OCI-LY1 (cell line): Measurements from ENCODE around the gene MTX2.

Experiments
- H2AFZ ChIP-seq: fragments of 200-600 bp; sonication (generic), shearing (Covaris generic); 2 replicates; pipeline ENCODE4 v1.6.0; 2014; ENCODE audit warnings: antibody characterized with exemption, mild to moderate bottlenecking, low read length
- H3F3A ChIP-seq: fragments of 200-600 bp; sonication (generic), shearing (Covaris generic); 2 replicates; pipeline ENCODE4 v1.6.0; 2014; ENCODE audit warnings: mild to moderate bottlenecking, antibody characterized with exemption, low read length, moderate library complexity; ENCODE audit not compliant: insufficient read depth
- H3K27ac ChIP-seq: fragments of 200-600 bp; sonication (generic); 2 replicates; pipeline ENCODE4 v1.5.1; 2014; ENCODE audit warnings: low read length, mixed run types, mild to moderate bottlenecking, low read depth; ENCODE audit not compliant: poor library complexity, severe bottlenecking
- H3K27me3 ChIP-seq: fragments of 200-600 bp; sonication (generic); 2 replicates; pipeline ENCODE4 v1.6.0; 2014; ENCODE audit warnings: antibody characterized with exemption, mild to moderate bottlenecking, low read length, moderate library complexity; ENCODE audit not compliant: insufficient read depth
- H3K36me3 ChIP-seq: fragments of 200-600 bp; sonication (generic); 2 replicates; pipeline ENCODE4 v1.6.1; 2014; ENCODE audit warnings: mild to moderate bottlenecking, antibody characterized with exemption, low read length, moderate library complexity, mixed read lengths; ENCODE audit not compliant: insufficient read depth
- H3K4me1 ChIP-seq: fragments of 200-600 bp; sonication (generic); 2 replicates; pipeline ENCODE4 v1.5.1; 2014; ENCODE audit warnings: mild to moderate bottlenecking, low read length, moderate library complexity; ENCODE audit not compliant: insufficient read depth, severe bottlenecking
- H3K4me2 ChIP-seq: fragments of 200-600 bp; sonication (generic), shearing (Covaris generic); 2 replicates; pipeline ENCODE4 v1.6.1; 2014; ENCODE audit warnings: low read length
- H3K4me3 ChIP-seq: fragments of 200-600 bp; sonication (generic); 2 replicates; pipeline ENCODE4 v1.5.1; 2014; ENCODE audit warnings: low read length, low read depth, mild to moderate bottlenecking, mixed read lengths; ENCODE audit not compliant: poor library complexity, severe bottlenecking
- H3K79me2 ChIP-seq: fragments of 200-600 bp; shearing (Covaris generic); 2 replicates; pipeline ENCODE4 v1.6.1; 2016; ENCODE audit warnings: mixed run types, low read length, mixed read lengths; ENCODE audit not compliant: insufficient read depth
- H3K9ac ChIP-seq: fragments of 200-600 bp; sonication (generic), shearing (Covaris generic); 2 replicates; pipeline ENCODE4 v1.6.1; 2014; ENCODE audit warnings: mild to moderate bottlenecking, low read length, mixed read lengths
- H3K9me2 ChIP-seq: fragments of 200-600 bp; sonication (generic), shearing (Covaris generic); 2 replicates; pipeline ENCODE4 v1.6.1; 2014; ENCODE audit warnings: low read depth, mild to moderate bottlenecking, low read length, mixed read lengths
- H3K9me3 ChIP-seq: fragments of 200-600 bp; shearing (Covaris generic); 2 replicates; pipeline ENCODE4 v1.6.1; 2014; ENCODE audit warnings: low read length, mixed read lengths
- H4K20me1 ChIP-seq: fragments of 200-600 bp; sonication (generic), shearing (Covaris generic); 2 replicates; pipeline ENCODE4 v1.6.0; 2016; ENCODE audit warnings: mild to moderate bottlenecking, low read length; ENCODE audit not compliant: insufficient read depth
- CTCF ChIP-seq: fragments of 200-600 bp; sonication (generic), shearing (Covaris generic); IDR thresholded peaks from 2 replicates; pipeline ENCODE4 v1.5.1; 2017; ENCODE audit warnings: mild to moderate bottlenecking, antibody characterized with exemption, low read length, moderate library complexity, mixed read lengths
- EZH2 ChIP-seq: fragments of 200-600 bp; sonication (generic), shearing (Covaris generic); IDR thresholded peaks from 2 replicates; pipeline ENCODE4 v1.8.0; 2017; ENCODE audit warnings: borderline replicate concordance, mixed run types, mild to moderate bottlenecking, antibody characterized with exemption, low read length, moderate library complexity, mixed read lengths

MTX2 gene

DNA sequence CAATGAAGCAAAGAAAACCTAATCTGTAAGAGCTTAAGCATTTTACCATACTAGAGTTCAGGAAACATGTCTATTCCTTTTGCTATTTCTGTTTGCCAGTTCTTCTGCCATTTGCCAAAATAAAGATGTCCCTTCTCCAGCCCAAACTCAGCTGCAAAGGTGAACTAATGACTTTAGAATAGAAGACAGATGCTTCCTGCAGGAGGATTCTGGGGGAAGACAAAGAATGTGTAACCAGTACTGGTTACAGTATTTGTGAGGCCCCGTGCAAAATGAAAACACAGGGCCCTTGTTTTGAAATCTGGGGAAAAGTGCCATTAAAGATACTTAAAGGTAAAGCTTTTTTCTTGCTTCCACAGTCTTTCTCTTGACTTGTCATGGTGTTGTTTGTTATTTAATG is 34.3 kb upstream of the MTX2 start:
- Histone ChIP-seq H3K9ac (no peak overlapping the region), H3K36me3 (no peaks in the 10 kb centered on the region), H4K20me1 (no peaks in the 10 kb centered on the region), H3K9me3 (no peaks in the 10 kb centered on the region), H3F3A (no peaks in the 10 kb centered on the region), H3K9me2 (no peaks in the 10 kb centered on the region), H3K27ac (no peak overlapping the region), H3K4me3 (no peak overlapping the region), H3K4me1 (no peaks in the 10 kb centered on the region), H2AFZ (no peak overlapping the region), H3K27me3 (no peaks in the 10 kb centered on the region), H3K4me2 (no peak overlapping the region), H3K79me2 (no peaks in the 10 kb centered on the region)
- TF ChIP-seq EZH2: no peak
- no peak for TF ChIP-seq CTCF

DNA sequence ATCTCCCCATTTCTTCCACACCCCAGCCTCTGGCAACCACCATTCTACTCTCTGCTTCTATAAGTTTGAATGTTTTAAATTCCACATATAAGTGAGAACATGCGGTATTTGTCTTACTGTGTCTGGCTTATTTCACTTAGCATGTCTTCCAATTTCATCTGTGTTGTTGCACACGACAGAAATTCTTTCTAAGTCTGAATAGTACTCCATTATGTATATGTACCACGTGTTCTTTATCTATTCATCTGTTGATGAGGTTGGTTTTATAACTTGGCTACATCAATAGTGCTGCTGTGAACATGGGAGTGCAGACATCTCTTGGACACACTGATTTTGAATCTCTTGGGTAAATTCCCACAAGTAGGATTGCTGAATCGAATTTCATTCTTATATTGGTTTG is 31.8 kb upstream of the MTX2 start:
- H3K4me1 ChIP-seq: no peaks in the 10 kb centered on the region
- H4K20me1 ChIP-seq: no peaks in the 10 kb centered on the region
- no peaks in the 10 kb centered on the region for H3K9me3 ChIP-seq
- no peaks in the 10 kb centered on the region for H3F3A ChIP-seq
- no peak overlapping the region for H3K27ac ChIP-seq
- H3K4me3 ChIP-seq: no peak overlapping the region
- no peak overlapping the region for H2AFZ ChIP-seq
- TF ChIP-seq EZH2 (no peak), CTCF (no peak)
- H3K36me3 ChIP-seq: no peaks in the 10 kb centered on the region
- H3K9ac ChIP-seq: no peak overlapping the region
- no peak overlapping the region for H3K4me2 ChIP-seq
- no peaks in the 10 kb centered on the region for H3K27me3 ChIP-seq
- no peaks in the 10 kb centered on the region for H3K79me2 ChIP-seq
- no peaks in the 10 kb centered on the region for H3K9me2 ChIP-seq

DNA sequence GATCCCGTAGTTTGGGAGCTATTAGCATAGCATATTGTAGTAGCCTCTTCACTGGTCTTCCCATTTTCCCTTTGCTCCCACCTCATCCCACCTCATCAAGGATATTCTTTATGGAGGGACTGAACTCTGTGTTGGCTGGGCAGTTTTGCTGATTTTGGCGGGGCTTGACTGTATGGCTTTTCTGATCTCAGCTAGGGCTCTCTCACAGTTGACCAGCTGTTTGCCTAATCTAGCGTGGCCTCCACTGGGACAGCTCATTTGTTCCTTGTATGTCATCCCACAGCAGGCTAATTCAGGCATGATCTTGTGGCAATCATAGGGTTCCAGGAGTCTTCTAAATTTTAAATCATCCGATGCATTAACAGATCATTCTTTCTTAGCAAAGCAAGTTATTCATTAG is 30.2 kb upstream of the MTX2 start:
- H2AFZ ChIP-seq: no peak overlapping the region
- H3K9ac ChIP-seq: no peak overlapping the region
- H3K9me3 ChIP-seq: no peaks in the 10 kb centered on the region
- no peaks in the 10 kb centered on the region for H3K79me2 ChIP-seq
- TF ChIP-seq CTCF (no peak), EZH2 (no peak)
- no peaks in the 10 kb centered on the region for H4K20me1 ChIP-seq
- no peaks in the 10 kb centered on the region for H3F3A ChIP-seq
- H3K27me3 ChIP-seq: no peaks in the 10 kb centered on the region
- H3K4me2 ChIP-seq: no peak overlapping the region
- H3K36me3 ChIP-seq: no peaks in the 10 kb centered on the region
- H3K4me1 ChIP-seq: no peaks in the 10 kb centered on the region
- H3K9me2 ChIP-seq: no peaks in the 10 kb centered on the region
- no peak overlapping the region for H3K4me3 ChIP-seq
- no peak overlapping the region for H3K27ac ChIP-seq

- Histone ChIP-seq H3K4me1 (no peaks in the 10 kb centered on the region), H3K9me3 (no peaks in the 10 kb centered on the region), H4K20me1 (no peaks in the 10 kb centered on the region), H3F3A (no peaks in the 10 kb centered on the region), H3K27me3 (no peaks in the 10 kb centered on the region), H3K9me2 (no peaks in the 10 kb centered on the region), H3K27ac (no peak overlapping the region), H3K79me2 (no peaks in the 10 kb centered on the region), H3K36me3 (no peaks in the 10 kb centered on the region), H3K4me2 (no peak overlapping the region), H2AFZ (no peak overlapping the region), H3K9ac (no peak overlapping the region), H3K4me3 (no peak overlapping the region)
- no peak for TF ChIP-seq EZH2
- no peak for TF ChIP-seq CTCF
Measured at GRCh38 chr2:176240301-176240700, 28.9 kb upstream of the MTX2 start.
